Measurements from ENCODE around the gene USP25.

The USP25 gene

DNA sequence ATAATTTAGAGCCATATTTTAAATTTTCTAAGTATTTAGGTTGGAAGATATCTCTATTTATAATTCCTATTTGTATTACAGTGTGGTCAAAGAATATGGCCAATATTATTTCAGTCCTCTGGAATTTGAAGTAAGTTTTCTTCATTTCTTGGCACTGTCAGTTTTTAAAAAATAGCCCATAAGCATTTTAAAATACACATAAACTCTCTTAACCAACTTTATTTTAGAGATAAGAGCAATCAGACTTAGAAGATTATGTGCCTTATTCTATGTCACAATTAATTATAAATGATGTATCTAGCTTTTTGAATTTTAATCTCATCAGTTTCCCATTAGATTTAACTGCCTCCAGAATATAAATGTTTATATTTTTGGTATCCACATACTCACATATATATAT, 130.8 kb downstream of the USP25 start:
- Histone ChIP-seq H3K27ac (replicated peaks) (no peak overlapping the region), H3K4me3 (replicated peaks; ENCODE audit: insufficient read depth, low read length) (no peak overlapping the region), H3K27me3 (ENCODE audit: insufficient read depth, poor library complexity, severe bottlenecking) (no peaks in the 10 kb centered on the region)
- no peak for DNase-seq (ENCODE audit: low read depth in 1 of 2, low spot score in 1 of 2)
- TF ChIP-seq POLR2AphosphoS5 (IDR thresholded peaks at IDR 0.05; ENCODE audit: low read depth) (no peak), GABPA (IDR thresholded peaks at IDR 0.05; ENCODE audit: low read depth) (no peak)

DNA sequence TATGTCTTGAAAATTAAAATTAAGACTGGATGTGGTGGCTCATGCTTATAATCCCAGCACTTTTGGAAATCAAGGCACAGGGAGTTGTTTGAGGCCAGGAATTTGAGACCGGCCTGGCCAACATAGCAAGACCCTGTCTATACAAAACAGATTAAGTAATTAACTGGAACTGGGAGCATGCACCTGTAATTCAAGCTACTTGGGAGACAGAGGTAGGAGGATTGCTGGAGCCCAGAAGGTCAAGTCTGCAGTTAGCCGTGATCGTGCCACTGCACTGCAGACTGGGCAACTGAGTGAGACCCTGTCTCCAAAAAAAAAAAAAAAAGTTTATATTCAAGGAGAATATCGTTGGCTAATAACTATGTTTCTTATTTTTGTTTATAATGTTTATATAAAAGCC, 139.2 kb downstream of the USP25 start:
- Histone ChIP-seq H3K4me3 (replicated peaks; ENCODE audit: insufficient read depth, low read length) (no peak overlapping the region), H3K27ac (replicated peaks) (no peak overlapping the region), H3K27me3 (ENCODE audit: insufficient read depth, poor library complexity, severe bottlenecking) (no peaks in the 10 kb centered on the region)
- TF ChIP-seq POLR2AphosphoS5 (IDR thresholded peaks at IDR 0.05; ENCODE audit: low read depth) (no peak), SPI1 (IDR thresholded peaks at IDR 0.05; ENCODE audit: borderline replicate concordance, low read depth) (no peak), CTCF (IDR thresholded peaks at IDR 0.05; ENCODE audit: insufficient read depth, low read length) (no peak), GABPA (IDR thresholded peaks at IDR 0.05; ENCODE audit: low read depth) (no peak)
- TF ChIP-seq, protein P1, sequence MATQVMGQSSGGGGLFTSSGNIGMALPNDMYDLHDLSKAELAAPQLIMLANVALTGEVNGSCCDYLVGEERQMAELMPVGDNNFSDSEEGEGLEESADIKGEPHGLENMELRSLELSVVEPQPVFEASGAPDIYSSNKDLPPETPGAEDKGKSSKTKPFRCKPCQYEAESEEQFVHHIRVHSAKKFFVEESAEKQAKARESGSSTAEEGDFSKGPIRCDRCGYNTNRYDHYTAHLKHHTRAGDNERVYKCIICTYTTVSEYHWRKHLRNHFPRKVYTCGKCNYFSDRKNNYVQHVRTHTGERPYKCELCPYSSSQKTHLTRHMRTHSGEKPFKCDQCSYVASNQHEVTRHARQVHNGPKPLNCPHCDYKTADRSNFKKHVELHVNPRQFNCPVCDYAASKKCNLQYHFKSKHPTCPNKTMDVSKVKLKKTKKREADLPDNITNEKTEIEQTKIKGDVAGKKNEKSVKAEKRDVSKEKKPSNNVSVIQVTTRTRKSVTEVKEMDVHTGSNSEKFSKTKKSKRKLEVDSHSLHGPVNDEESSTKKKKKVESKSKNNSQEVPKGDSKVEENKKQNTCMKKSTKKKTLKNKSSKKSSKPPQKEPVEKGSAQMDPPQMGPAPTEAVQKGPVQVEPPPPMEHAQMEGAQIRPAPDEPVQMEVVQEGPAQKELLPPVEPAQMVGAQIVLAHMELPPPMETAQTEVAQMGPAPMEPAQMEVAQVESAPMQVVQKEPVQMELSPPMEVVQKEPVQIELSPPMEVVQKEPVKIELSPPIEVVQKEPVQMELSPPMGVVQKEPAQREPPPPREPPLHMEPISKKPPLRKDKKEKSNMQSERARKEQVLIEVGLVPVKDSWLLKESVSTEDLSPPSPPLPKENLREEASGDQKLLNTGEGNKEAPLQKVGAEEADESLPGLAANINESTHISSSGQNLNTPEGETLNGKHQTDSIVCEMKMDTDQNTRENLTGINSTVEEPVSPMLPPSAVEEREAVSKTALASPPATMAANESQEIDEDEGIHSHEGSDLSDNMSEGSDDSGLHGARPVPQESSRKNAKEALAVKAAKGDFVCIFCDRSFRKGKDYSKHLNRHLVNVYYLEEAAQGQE (IDR thresholded peaks at IDR 0.05; ENCODE audit: insufficient replicate concordance, low read depth), result no peak
- no peak for DNase-seq (ENCODE audit: low read depth in 1 of 2, low spot score in 1 of 2)

DNA sequence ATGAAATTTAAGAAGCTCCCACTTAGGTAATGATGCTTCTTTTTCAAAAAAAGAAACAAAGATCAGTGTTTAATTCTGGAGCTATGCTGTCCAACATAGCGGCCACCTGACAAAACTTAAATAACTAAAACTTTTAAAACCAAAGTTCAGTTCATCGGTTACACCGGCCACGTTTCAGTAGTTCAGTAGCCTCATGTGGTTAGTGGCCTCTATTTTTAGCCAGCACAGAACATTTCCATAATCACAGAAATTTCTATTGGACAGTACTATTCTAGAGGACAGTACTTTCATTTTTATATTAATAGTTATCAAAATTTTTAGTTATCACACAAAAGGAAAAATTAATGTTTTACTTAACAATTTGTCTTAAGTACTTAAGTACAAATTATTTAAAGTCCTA, 141.0 kb downstream of the USP25 start:
- Histone ChIP-seq H3K4me3 (replicated peaks; ENCODE audit: insufficient read depth, low read length) (no peak overlapping the region), H3K27me3 (ENCODE audit: insufficient read depth, poor library complexity, severe bottlenecking) (no peaks in the 10 kb centered on the region), H3K27ac (replicated peaks) (no peak overlapping the region)
- no peak for DNase-seq (ENCODE audit: low read depth in 1 of 2, low spot score in 1 of 2)
- TF ChIP-seq POLR2AphosphoS5 (IDR thresholded peaks at IDR 0.05; ENCODE audit: low read depth) (no peak), SPI1 (IDR thresholded peaks at IDR 0.05; ENCODE audit: borderline replicate concordance, low read depth) (no peak), GABPA (IDR thresholded peaks at IDR 0.05; ENCODE audit: low read depth) (no peak), CTCF (IDR thresholded peaks at IDR 0.05; ENCODE audit: insufficient read depth, low read length) (no peak)
- TF ChIP-seq, protein P1 (IDR thresholded peaks at IDR 0.05; ENCODE audit: insufficient replicate concordance, low read depth), result no peak

- DNase-seq (ENCODE audit: low read depth in 1 of 2, low spot score in 1 of 2), result no peak
These were observed 142.5 kb downstream of the USP25 start for GRCh38 chr21:15872236-15872635.

More at GRCh38 chr21:15872236-15872635, 142.5 kb downstream of the USP25 start:
- TF ChIP-seq CTCF (IDR thresholded peaks at IDR 0.05; ENCODE audit: insufficient read depth, low read length) (no peak), POLR2AphosphoS5 (IDR thresholded peaks at IDR 0.05; ENCODE audit: low read depth) (no peak), SPI1 (IDR thresholded peaks at IDR 0.05; ENCODE audit: borderline replicate concordance, low read depth) (no peak), GABPA (IDR thresholded peaks at IDR 0.05; ENCODE audit: low read depth) (no peak)
- TF ChIP-seq, protein P1 (IDR thresholded peaks at IDR 0.05; ENCODE audit: insufficient replicate concordance, low read depth), result no peak
- Histone ChIP-seq H3K4me3 (replicated peaks; ENCODE audit: insufficient read depth, low read length) (no peak overlapping the region), H3K27me3 (ENCODE audit: insufficient read depth, poor library complexity, severe bottlenecking) (no peaks in the 10 kb centered on the region), H3K27ac (replicated peaks) (no peak overlapping the region)
